Suprapubic skin (tissue), 4 donors: Measurements from ENCODE around the gene PRPF19.

Experiments
- CTCF ChIP-seq, 2 donors: fragments of 200-600 bp in 1 of 2; fragments of 450-650 bp in 1 of 2; sonication (generic) in 1 of 2; IDR thresholded peaks; one replicate each; pipeline ENCODE4 v1.5.1; 2016 to 2019; ENCODE audit warnings: antibody characterized with exemption in 2 of 2, mild to moderate bottlenecking in 1 of 2, moderate library complexity in 1 of 2
- EP300 ChIP-seq: sonication (generic); formaldehyde crosslinking; IDR thresholded peaks from one replicate; pipeline ENCODE4 v1.6.1; 2017; ENCODE audit warnings: antibody characterized with exemption
- POLR2A ChIP-seq, 2 donors: fragments of 450-650 bp; IDR thresholded peaks; one replicate each; pipeline ENCODE4 v1.6.1; 2017; ENCODE audit warnings: antibody characterized with exemption in 2 of 2, mild to moderate bottlenecking in 2 of 2, moderate library complexity in 2 of 2
- POLR2AphosphoS5 ChIP-seq, 3 donors: sonication (generic); formaldehyde crosslinking; IDR thresholded peaks; one replicate each; pipeline ENCODE4 v1.6.1; 2017; ENCODE audit warnings: antibody characterized with exemption in 3 of 3

DNA sequence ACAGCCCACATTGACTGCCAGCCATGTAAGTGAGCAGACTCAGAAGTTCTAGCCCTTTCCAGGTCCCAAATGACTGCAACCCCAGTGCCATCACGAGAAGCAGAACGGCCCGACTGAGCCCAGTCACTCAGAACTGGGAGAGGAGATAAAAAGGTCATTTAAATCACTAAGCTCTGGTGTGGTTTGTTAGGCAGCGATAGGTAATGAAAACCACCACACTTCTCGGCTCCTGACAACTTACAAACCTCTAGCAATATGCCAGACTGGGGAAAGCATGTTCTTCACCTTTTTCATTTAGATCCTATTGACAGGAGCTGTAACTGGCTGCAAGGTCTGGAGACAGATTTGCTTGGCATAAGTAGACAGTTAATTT is 38.9 kb upstream of the PRPF19 start:
- TF ChIP-seq EP300 (no peak), CTCF (IDR thresholded peaks at IDR 0.05) (no peak), POLR2AphosphoS5 (IDR thresholded peaks at IDR 0.05) (no peak), POLR2A (IDR thresholded peaks at IDR 0.05) (no peak)
